GM18951 (cell line): ENCODE data around the gene ACAA1.
"Not testable (repeated sequence)": the region's sequence is repeated elsewhere in the genome, so short reads cannot be mapped to it uniquely, and the experiment has no call there.

Experiments used
- POLR2A ChIP-seq: IDR thresholded peaks from 4 replicates; pipeline ENCODE4 v1.6.1; 2011; ENCODE audit warnings: mild to moderate bottlenecking; ENCODE audit not compliant: insufficient read length, insufficient read depth; ENCODE audit errors: extremely low read depth
- in situ Hi-C: fragments of 300-500 bp; cut with MboI; formaldehyde crosslinking; loops from one replicate; pipeline ENCODE4 v1.12.0; 2022; ENCODE audit warnings: low sequenced_read_pairs, mixed read lengths, inconsistent platforms; ENCODE audit not compliant: unreplicated experiment

Gene ACAA1

DNA sequence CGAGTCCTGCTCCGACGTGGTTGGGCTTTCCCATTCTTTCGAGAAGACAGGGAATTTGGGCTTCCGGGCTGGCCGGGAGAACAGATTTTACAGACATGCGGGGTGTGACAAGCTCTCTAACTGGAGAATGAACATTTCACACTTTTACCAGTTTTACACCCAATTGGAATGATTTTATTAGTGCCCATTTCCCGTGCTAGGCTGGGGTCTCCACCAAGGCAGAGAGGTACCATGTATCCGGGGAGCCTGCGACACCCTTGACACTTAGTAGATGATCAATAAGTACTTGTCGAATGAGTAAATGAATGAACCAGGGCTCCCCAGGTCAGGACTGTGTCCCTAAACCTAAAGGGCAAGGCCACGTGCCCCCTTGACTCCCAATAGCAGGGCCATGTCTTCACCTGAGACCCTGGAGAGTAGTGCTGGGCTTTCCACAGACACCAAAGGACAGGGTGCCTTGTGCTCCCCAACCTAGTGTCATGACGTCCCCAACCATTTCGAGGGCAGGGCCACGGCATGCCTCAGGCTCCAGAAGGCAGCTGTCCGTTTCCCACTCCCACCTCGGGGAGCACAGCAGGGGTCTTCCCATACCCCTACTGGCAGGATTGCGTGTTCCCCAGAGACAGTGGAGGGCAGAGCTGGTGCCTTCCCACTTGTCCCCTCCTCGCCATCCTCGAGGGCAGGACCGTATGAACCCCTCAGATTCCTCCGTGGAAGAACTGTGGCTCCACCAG, 855 bp upstream of the ACAA1 start:
- TF ChIP-seq POLR2A = no peak
- in situ Hi-C loops = no loop called here

DNA sequence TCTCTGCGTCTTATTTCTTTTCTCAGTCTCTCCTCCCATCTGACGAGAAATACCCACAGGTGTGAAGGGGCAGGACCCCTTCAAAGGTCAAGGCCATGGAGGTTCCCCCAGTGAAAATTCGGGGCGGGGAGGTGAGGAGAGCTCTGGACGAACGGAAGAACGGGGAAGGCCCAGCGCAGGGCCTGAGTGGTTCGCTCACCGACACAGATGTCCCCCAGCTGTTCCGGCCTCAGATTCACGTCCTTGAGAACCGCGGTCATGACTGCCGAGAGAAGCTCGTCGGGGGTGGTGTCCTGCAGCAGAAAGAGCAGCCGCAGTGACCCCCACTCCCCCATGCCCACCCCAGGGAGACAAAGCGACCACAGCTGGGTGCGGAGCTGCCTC, 542 bp downstream of the ACAA1 start:
- TF ChIP-seq POLR2A = no peak
- in situ Hi-C loops = no loop called here

DNA sequence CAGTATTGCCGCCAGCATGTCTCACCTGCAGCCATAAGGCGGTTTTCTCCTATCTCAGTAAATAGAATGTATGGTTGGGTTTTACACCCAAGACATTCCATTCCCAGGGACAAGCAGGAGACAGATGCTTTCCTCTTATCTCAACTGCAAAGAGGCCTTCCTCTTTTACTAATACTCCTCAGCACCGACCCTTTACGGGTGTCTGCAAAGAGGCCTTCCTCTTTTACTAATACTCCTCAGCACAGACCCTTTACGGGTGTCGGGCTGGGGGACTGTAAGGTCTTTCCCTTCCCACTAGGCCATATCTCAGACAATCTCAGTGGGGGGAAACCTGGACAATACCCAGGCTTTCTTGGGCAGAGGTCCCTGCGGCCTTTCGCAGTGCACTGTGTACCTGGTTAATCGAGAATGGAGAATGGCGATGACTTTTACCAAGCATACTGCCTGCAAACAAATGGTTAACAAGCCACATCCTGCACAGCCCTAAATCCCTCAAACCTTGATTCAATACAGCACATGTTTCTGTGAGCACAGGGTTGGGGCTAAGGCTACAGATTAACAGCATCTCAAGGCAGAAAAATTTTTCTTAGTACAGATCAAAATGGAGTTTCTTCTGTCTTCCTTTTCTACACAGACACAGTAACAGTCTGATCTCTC, 1.2 kb downstream of the ACAA1 start:
- in situ Hi-C loops = not testable (repeated sequence)

DNA sequence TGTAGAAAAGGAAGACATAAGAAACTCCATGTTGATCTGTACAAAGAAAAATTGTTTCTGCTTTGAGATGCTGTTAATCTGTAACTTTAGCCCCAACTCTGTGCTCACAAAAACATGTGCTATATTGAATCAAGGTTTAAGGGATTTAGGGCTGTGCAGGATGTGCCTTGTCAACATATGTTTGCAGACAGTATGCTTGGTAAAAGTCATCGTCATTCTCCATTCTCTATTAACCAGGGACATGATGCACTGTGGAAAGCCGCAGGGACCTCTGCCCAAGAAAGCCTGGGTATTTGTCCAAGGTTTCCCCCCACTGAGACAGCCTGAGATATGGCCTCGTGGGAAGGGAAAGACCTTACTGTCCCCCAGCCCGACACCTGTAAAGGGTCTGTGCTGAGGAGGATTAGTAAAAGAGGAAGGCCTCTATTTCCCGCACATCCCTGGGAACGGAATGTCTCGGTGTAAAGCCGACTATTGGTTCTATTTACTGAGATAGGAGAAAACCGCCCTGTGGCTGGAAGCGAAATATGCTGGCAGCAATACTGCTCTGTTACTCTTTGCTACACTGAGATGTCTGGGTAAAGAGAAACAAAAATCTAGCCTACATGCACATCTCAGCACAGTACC, 2.3 kb downstream of the ACAA1 start:
- in situ Hi-C loops = not testable (repeated sequence)

DNA sequence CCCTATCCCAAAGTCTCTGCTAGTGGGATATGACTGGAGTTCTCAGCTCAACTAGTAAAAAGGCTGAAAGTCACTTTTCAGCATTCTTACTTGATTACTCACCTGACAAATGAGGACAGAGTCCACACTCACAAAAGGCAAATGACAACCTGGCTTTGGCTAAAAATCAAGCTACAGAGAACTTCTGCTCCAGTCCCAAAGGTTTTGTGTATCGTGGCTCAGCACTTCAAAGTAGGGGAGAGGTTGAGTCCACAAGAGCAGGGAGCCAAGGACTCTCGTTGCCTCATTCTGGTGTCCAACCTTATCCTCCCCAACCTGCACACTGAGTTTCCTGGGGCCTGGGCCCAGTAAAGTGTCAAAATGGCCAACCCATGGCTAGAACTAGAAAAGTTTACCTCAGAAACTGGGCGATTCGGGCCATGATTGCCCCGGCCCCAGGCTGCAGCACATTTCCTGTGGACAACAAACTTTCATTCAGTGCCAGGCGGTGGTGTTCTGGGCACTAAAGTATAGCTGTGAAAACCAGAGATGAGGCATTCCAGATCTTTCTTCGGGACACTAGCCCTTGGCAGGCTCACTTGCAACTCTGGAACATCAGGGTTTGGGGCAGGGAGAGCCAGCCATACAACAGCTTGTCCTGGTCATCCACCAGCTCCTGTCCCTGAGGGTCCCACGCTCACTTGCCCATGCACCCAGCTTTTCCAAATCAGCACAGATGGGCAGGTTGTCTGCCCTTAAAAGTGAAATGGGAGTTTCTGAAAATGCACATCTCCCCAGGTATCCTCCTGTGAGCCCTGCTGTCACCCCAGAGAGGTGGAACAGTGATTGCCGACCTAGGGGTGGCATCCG, 3.1 kb downstream of the ACAA1 start:
- in situ Hi-C loops = no loop called here
- no peak for TF ChIP-seq POLR2A

GRCh38 chr3:38133209-38133556, 3.7 kb downstream of the ACAA1 start:
- in situ Hi-C loops = no loop called here
- no peak for TF ChIP-seq POLR2A

- no peak for TF ChIP-seq POLR2A
- in situ Hi-C loops = no loop called here
These were observed 5.1 kb downstream of the ACAA1 start for GRCh38 chr3:38131621-38132369.

DNA sequence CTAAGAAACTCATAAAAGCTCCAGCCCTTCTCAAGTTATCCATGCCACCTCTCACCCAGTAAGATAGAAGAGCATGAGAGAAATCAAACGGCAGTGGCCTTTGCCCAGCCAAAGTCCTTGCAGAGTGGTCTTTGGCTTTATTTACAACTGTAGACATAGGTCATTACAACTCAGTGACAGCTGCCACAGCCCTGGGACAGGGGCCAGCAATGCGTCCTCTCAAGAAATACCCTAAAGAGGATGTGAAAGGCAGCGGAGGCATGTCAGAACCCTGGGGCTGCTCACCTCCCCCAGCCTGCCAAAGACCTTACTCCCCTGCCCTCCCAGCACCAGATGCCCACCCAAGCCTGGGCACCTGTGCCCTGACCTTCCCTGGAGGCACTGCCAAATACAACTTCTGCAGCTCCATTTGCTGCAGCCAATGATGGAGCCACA, 6.3 kb downstream of the ACAA1 start:
- in situ Hi-C loops = no loop called here
- no peak for TF ChIP-seq POLR2A

- in situ Hi-C loops = loop anchor here (10.0 kb wide), 1 partner anchor 336 kb away; no protein-coding TSS in a partner anchor
- TF ChIP-seq POLR2A = no peak
These were observed 7.9 kb downstream of the ACAA1 start for GRCh38 chr3:38129058-38129457.

DNA sequence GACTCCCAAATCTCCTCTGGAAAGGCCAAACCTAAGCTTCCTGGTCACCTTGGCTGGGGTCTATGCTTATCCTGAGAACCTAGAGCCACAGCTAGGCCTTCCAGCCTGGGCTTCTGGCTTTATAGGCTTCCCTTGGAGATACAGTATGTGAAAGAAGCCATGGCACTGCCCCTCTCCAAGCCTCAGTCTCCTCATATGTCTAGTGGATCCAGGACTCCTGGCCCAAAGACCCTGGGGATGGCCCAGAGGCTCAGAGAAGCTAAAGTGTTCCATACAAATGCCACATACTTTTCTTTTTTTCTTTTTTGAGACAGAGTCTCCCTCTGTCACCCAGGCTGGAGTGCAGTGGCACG, 8.6 kb downstream of the ACAA1 start:
- in situ Hi-C loops = loop anchor here (10.0 kb wide), 1 partner anchor 337 kb away; no protein-coding TSS in a partner anchor
- TF ChIP-seq POLR2A = no peak

DNA sequence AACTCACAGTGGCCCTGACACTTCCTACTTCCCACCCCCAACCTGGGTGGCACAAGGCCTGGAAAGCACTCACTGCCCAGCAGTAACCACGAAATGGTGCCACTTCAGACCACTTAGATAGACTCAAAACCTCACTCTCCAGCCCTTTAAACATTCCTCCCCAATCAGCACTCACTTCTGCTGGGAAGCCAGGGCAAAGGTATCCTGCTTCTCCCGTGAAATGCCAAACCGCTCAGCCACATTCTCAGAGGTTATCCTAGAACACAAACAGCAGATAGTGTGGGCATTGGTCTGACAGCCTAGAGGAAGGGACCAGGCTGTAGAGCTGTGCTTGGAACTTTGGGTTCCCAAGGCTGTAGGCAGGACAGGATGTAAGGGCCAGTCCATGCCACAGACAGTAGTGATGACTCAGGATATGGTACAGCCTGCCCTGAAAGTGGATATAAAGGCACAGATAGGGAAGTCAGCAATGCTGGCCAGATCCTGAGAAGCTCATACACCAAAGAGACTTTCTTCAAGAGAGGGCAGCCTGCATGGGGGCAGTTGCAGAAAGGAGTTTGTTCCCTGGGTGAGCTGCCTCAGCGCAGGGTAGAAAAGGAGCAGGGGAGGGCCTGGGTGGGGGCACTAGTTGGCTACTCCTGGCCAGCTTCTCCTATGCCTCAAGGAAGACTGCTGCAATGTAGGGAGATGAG, 9.2 kb downstream of the ACAA1 start:
- no peak for TF ChIP-seq POLR2A
- in situ Hi-C loops = loop anchor here (10.0 kb wide), 1 partner anchor 337 kb away; no protein-coding TSS in a partner anchor
